Thymus (tissue), 11 donors: ENCODE measurements around the gene KRTAP4-2. TPM values are rescaled to one million over a fixed set of nuclear protein-coding genes. Genes with fewer than 3 reads are reported as not detected.
"Not testable (repeated sequence)": the region's sequence is repeated elsewhere in the genome, so short reads cannot be mapped to it uniquely, and the experiment has no call there.

ENCODE experiments used
- DNase-seq, 9 donors: peaks; one replicate each; pipeline ENCODE4 v3.0.0-alpha.2; 2013; ENCODE audit warnings: low spot score in 9 of 9, low read depth in 6 of 9, missing footprints in 1 of 9
- H3K27ac ChIP-seq, 2 donors: one replicate each; pipeline ENCODE4 v1.5.1; 2013; ENCODE audit warnings: control low read depth in 1 of 2, low read depth in 1 of 2, low read length in 1 of 2, mild to moderate bottlenecking in 1 of 2, moderate library complexity in 1 of 2
- H3K27me3 ChIP-seq, 2 donors: one replicate each; pipeline ENCODE4 v1.5.1; 2013; ENCODE audit warnings: low read length in 1 of 2; ENCODE audit not compliant: control insufficient read depth in 2 of 2, insufficient read depth in 1 of 2
- H3K36me3 ChIP-seq, 2 donors: one replicate each; pipeline ENCODE4 v1.5.1; 2013; ENCODE audit warnings: low read length in 1 of 2, mild to moderate bottlenecking in 1 of 2, moderate library complexity in 1 of 2; ENCODE audit not compliant: control insufficient read depth in 2 of 2, insufficient read depth in 2 of 2
- H3K4me1 ChIP-seq, 2 donors: one replicate each; pipeline ENCODE4 v1.5.1; 2013; ENCODE audit warnings: low read length in 2 of 2; ENCODE audit not compliant: control insufficient read depth in 2 of 2, insufficient read depth in 2 of 2
- H3K4me3 ChIP-seq, 2 donors: one replicate each; pipeline ENCODE4 v1.5.1; 2013; ENCODE audit warnings: low read length in 2 of 2, control low read depth in 1 of 2, mild to moderate bottlenecking in 1 of 2
- H3K9me3 ChIP-seq, 2 donors: one replicate each; pipeline ENCODE4 v1.5.1; 2013; ENCODE audit warnings: low read length in 1 of 2, mild to moderate bottlenecking in 1 of 2; ENCODE audit not compliant: control insufficient read depth in 2 of 2, insufficient read depth in 1 of 2
- WGBS: extraction: QIAGEN DNeasy Blood & Tissue Kit; methylation state at CpG from one replicate; pipeline ENCODE4 v1.1.7; 2013; 5-methylcytosine and 5-hydroxymethylcytosine counted together
- polyA plus RNA-seq: library from polyadenylated mRNA; stranded (reverse); fragments of 200-250 nt; gene quantifications from one replicate; pipeline ENCODE4 v1.2.3, GENCODE V29; 2013
- total RNA-seq: library from RNA; stranded (reverse); fragments of 120-200 nt; gene quantifications from one replicate; pipeline ENCODE4 v1.2.4, GENCODE V29; 2013
- donor health status: healthy.

Gene KRTAP4-2
- total and polyA plus RNA-seq, 2 donors = not detected

GRCh38 chr17:41171886-41172285 lies 6.1 kb downstream of the KRTAP4-2 start:
- Histone ChIP-seq H3K9me3 (no peaks in the 10 kb centered on the region), H3K4me1 (no peaks in the 10 kb centered on the region), H3K27ac (no peak overlapping the region), H3K4me3 (no peak overlapping the region), H3K27me3 (no peaks in the 10 kb centered on the region), H3K36me3 (no peaks in the 10 kb centered on the region)
- 90% methylated on average over 2 of the region's 2 CpGs for WGBS
- no peak for DNase-seq

- no peak for DNase-seq
- no peak within 1 kb of the TSS for H3K27ac ChIP-seq
- 100% methylated on average over 1 of the region's 1 CpG for WGBS
- H3K9me3 ChIP-seq = no peaks in the 10 kb centered on the region
- no peaks in the 10 kb centered on the region for H3K27me3 ChIP-seq
- H3K36me3 ChIP-seq = no peaks in the 10 kb centered on the region
- H3K4me1 ChIP-seq = no peaks in the 10 kb centered on the region
- no peak within 1 kb of the TSS for H3K4me3 ChIP-seq
These were observed 9.9 kb downstream of the KRTAP4-2 start, which contains the start of gene KRTAP4-3 for GRCh38 chr17:41168121-41168520. KRTAP4-3 (minus strand) TSS chr17:41168221; CDS start chr17:41168172, 49 bp downstream.

- Histone ChIP-seq H3K36me3 (no peaks in the 10 kb centered on the region), H3K27me3 (no peaks in the 10 kb centered on the region), H3K9me3 (no peaks in the 10 kb centered on the region), H3K27ac (no peak overlapping the region), H3K4me3 (no peak overlapping the region), H3K4me1 (no peaks in the 10 kb centered on the region)
- WGBS = 97% methylated on average over 7 of the region's 7 CpGs
- DNase-seq = no peak
These were observed 10.5 kb downstream of the KRTAP4-2 start for GRCh38 chr17:41167561-41167960.

GRCh38 chr17:41163828-41164227 lies 14.2 kb downstream of the KRTAP4-2 start:
- WGBS = 93% methylated on average over 7 of the region's 7 CpGs
- Histone ChIP-seq H3K9me3 (no peaks in the 10 kb centered on the region), H3K4me3 (no peak overlapping the region), H3K27ac (no peak overlapping the region), H3K4me1 (no peaks in the 10 kb centered on the region), H3K27me3 (no peaks in the 10 kb centered on the region), H3K36me3 (no peaks in the 10 kb centered on the region)
- DNase-seq = no peak

GRCh38 chr17:41160648-41161047 lies 17.4 kb downstream of the KRTAP4-2 start, which contains the start of gene KRTAP4-4:
KRTAP4-4 (minus strand) TSS chr17:41160748; CDS start chr17:41160691, 57 bp downstream.
- no peaks in the 10 kb centered on the region for H3K27me3 ChIP-seq
- H3K9me3 ChIP-seq = no peaks in the 10 kb centered on the region
- no peaks in the 10 kb centered on the region for H3K36me3 ChIP-seq
- DNase-seq = no peak
- H3K4me3 ChIP-seq = no peak within 1 kb of the TSS
- H3K4me1 ChIP-seq = no peaks in the 10 kb centered on the region
- WGBS = 98% methylated on average over 1 of the region's 1 CpG
- H3K27ac ChIP-seq = no peak within 1 kb of the TSS

- H3K4me1 ChIP-seq, H3K4me3 ChIP-seq, DNase-seq, H3K27ac ChIP-seq, H3K27me3 ChIP-seq, H3K9me3 ChIP-seq, H3K36me3 ChIP-seq: not testable (repeated sequence)
- WGBS = 95% methylated on average over 3 of the region's 3 CpGs
These were observed 17.8 kb downstream of the KRTAP4-2 start for GRCh38 chr17:41160190-41160589.

GRCh38 chr17:41153856-41154255 lies 24.2 kb downstream of the KRTAP4-2 start:
- DNase-seq = no peak
- Histone ChIP-seq H3K36me3 (no peaks in the 10 kb centered on the region), H3K4me3 (no peak overlapping the region), H3K9me3 (no peaks in the 10 kb centered on the region), H3K27ac (no peak overlapping the region), H3K27me3 (no peaks in the 10 kb centered on the region), H3K4me1 (no peaks in the 10 kb centered on the region)
- 20% methylated on average over 2 of the region's 2 CpGs for WGBS

- H3K9me3 ChIP-seq = no peaks in the 10 kb centered on the region
- WGBS = 92% methylated on average over 2 of the region's 2 CpGs
- H3K27me3 ChIP-seq = no peaks in the 10 kb centered on the region
- H3K36me3 ChIP-seq = no peaks in the 10 kb centered on the region
- no peak overlapping the region for H3K27ac ChIP-seq
- no peak overlapping the region for H3K4me3 ChIP-seq
- no peak for DNase-seq
- no peaks in the 10 kb centered on the region for H3K4me1 ChIP-seq
These were observed 26.5 kb downstream of the KRTAP4-2 start for GRCh38 chr17:41151525-41151924.

- no peaks in the 10 kb centered on the region for H3K9me3 ChIP-seq
- WGBS = 93% methylated on average over 4 of the region's 4 CpGs
These were observed 28.0 kb downstream of the KRTAP4-2 start for GRCh38 chr17:41150026-41150425.

GRCh38 chr17:41149652-41149985 lies 28.4 kb downstream of the KRTAP4-2 start, which contains the start of gene KRTAP4-5:
KRTAP4-5 (minus strand) TSS chr17:41149825; CDS start chr17:41149767, 58 bp downstream.
- 72% methylated on average over 2 of the region's 2 CpGs for WGBS
- Histone ChIP-seq H3K36me3 (no peaks in the 10 kb centered on the region), H3K27ac (no peak within 1 kb of the TSS), H3K9me3 (no peaks in the 10 kb centered on the region), H3K4me3 (no peak within 1 kb of the TSS), H3K4me1 (no peaks in the 10 kb centered on the region), H3K27me3 (no peaks in the 10 kb centered on the region)
- no peak for DNase-seq

More at GRCh38 chr17:41150026-41150425, 28.0 kb downstream of the KRTAP4-2 start:
- DNase-seq = no peak
- Histone ChIP-seq H3K4me1 (no peaks in the 10 kb centered on the region), H3K27me3 (no peaks in the 10 kb centered on the region), H3K4me3 (no peak overlapping the region), H3K36me3 (no peaks in the 10 kb centered on the region), H3K27ac (no peak overlapping the region)
